ENCODE data around the gene PPARG.
"Not testable (repeated sequence)": the region's sequence is repeated elsewhere in the genome, so short reads cannot be mapped to it uniquely, and the experiment has no call there.

The PPARG gene

GRCh38 chr3:12258911-12259310, 30.0 kb upstream of the PPARG start:
- H2AFZ ChIP-seq (ENCODE audit: low read length), result no peak overlapping the region
- no peaks in the 10 kb centered on the region for H3K79me2 ChIP-seq (ENCODE audit: low read length)
- H4K20me1 ChIP-seq (ENCODE audit: insufficient read depth, low read length), result no peaks in the 10 kb centered on the region
- H3K4me1 ChIP-seq (ENCODE audit: low read length), result no peaks in the 10 kb centered on the region
- H3K4me2 ChIP-seq (ENCODE audit: low read depth, low read length), result no peak overlapping the region
- H3F3A ChIP-seq (ENCODE audit: insufficient read depth, low read length), result no peaks in the 10 kb centered on the region
- DNase-seq, result no peak
- H3K36me3 ChIP-seq (replicated peaks; ENCODE audit: insufficient read depth, low read length), result no peaks in the 10 kb centered on the region
- H3K9me2 ChIP-seq (replicated peaks; ENCODE audit: insufficient read depth, low read length), result no peaks in the 10 kb centered on the region
- H3K9ac ChIP-seq (ENCODE audit: low read length), result no peak overlapping the region
- no peaks in the 10 kb centered on the region for H3K9me3 ChIP-seq (replicated peaks; ENCODE audit: insufficient read depth, low read length)
- no peak overlapping the region for H3K4me3 ChIP-seq (ENCODE audit: low read length)
- H3K27me3 ChIP-seq (replicated peaks; ENCODE audit: insufficient read depth, low read length), result no peaks in the 10 kb centered on the region
- TF ChIP-seq CTCF (IDR thresholded peaks at IDR 0.05; ENCODE audit: low read length), result no peak
- no peak for TF ChIP-seq EZH2 (optimal IDR thresholded peaks at IDR 0.05; ENCODE audit: low read depth, low read length)
- no peak for TF ChIP-seq EZH2phosphoT487 (IDR thresholded peaks at IDR 0.05; ENCODE audit: low read length)
- H3K27ac ChIP-seq (ENCODE audit: low read length), result no peak overlapping the region

GRCh38 chr3:12262173-12262572, 26.7 kb upstream of the PPARG start:
- not testable (repeated sequence) for H3K9ac ChIP-seq (ENCODE audit: low read length); H3K9me2 ChIP-seq (replicated peaks; ENCODE audit: insufficient read depth, low read length); DNase-seq; H3F3A ChIP-seq (ENCODE audit: insufficient read depth, low read length); H3K27ac ChIP-seq (ENCODE audit: low read length); H2AFZ ChIP-seq (ENCODE audit: low read length); H3K9me3 ChIP-seq (replicated peaks; ENCODE audit: insufficient read depth, low read length); H3K79me2 ChIP-seq (ENCODE audit: low read length); H3K27me3 ChIP-seq (replicated peaks; ENCODE audit: insufficient read depth, low read length); H3K4me1 ChIP-seq (ENCODE audit: low read length); H3K36me3 ChIP-seq (replicated peaks; ENCODE audit: insufficient read depth, low read length); H3K4me2 ChIP-seq (ENCODE audit: low read depth, low read length); H3K4me3 ChIP-seq (ENCODE audit: low read length); H4K20me1 ChIP-seq (ENCODE audit: insufficient read depth, low read length)

GRCh38 chr3:12265508-12265907, 23.4 kb upstream of the PPARG start:
- DNase-seq, result no peak
- Histone ChIP-seq H3F3A (ENCODE audit: insufficient read depth, low read length) (no peaks in the 10 kb centered on the region), H3K9me3 (replicated peaks; ENCODE audit: insufficient read depth, low read length) (no peaks in the 10 kb centered on the region), H3K27me3 (replicated peaks; ENCODE audit: insufficient read depth, low read length) (no peaks in the 10 kb centered on the region), H3K9me2 (replicated peaks; ENCODE audit: insufficient read depth, low read length) (no peaks in the 10 kb centered on the region), H2AFZ (ENCODE audit: low read length) (no peak overlapping the region), H3K79me2 (ENCODE audit: low read length) (no peaks in the 10 kb centered on the region), H3K36me3 (replicated peaks; ENCODE audit: insufficient read depth, low read length) (no peaks in the 10 kb centered on the region), H3K4me3 (ENCODE audit: low read length) (no peak overlapping the region), H3K4me2 (ENCODE audit: low read depth, low read length) (no peak overlapping the region), H3K27ac (ENCODE audit: low read length) (no peak overlapping the region), H3K9ac (ENCODE audit: low read length) (no peak overlapping the region), H4K20me1 (ENCODE audit: insufficient read depth, low read length) (no peaks in the 10 kb centered on the region), H3K4me1 (ENCODE audit: low read length) (no peaks in the 10 kb centered on the region)
- TF ChIP-seq EZH2phosphoT487 (IDR thresholded peaks at IDR 0.05; ENCODE audit: low read length), result no peak
- no peak for TF ChIP-seq CTCF (IDR thresholded peaks at IDR 0.05; ENCODE audit: low read length)
- TF ChIP-seq EZH2 (optimal IDR thresholded peaks at IDR 0.05; ENCODE audit: low read depth, low read length), result no peak

GRCh38 chr3:12266038-12266437, 22.8 kb upstream of the PPARG start:
- no peaks in the 10 kb centered on the region for H3K9me3 ChIP-seq (replicated peaks; ENCODE audit: insufficient read depth, low read length)
- H3K36me3 ChIP-seq (replicated peaks; ENCODE audit: insufficient read depth, low read length), result no peaks in the 10 kb centered on the region
- H3K27ac ChIP-seq (ENCODE audit: low read length), result no peak overlapping the region
- H3K27me3 ChIP-seq (replicated peaks; ENCODE audit: insufficient read depth, low read length), result no peaks in the 10 kb centered on the region
- no peaks in the 10 kb centered on the region for H3K79me2 ChIP-seq (ENCODE audit: low read length)
- H2AFZ ChIP-seq (ENCODE audit: low read length), result no peak overlapping the region
- no peak for TF ChIP-seq EZH2 (optimal IDR thresholded peaks at IDR 0.05; ENCODE audit: low read depth, low read length)
- TF ChIP-seq EZH2phosphoT487 (IDR thresholded peaks at IDR 0.05; ENCODE audit: low read length), result no peak
- no peak for TF ChIP-seq CTCF (IDR thresholded peaks at IDR 0.05; ENCODE audit: low read length)
- H3K4me2 ChIP-seq (ENCODE audit: low read depth, low read length), result no peak overlapping the region
- H4K20me1 ChIP-seq (ENCODE audit: insufficient read depth, low read length), result no peaks in the 10 kb centered on the region
- H3K4me3 ChIP-seq (ENCODE audit: low read length), result no peak overlapping the region
- no peaks in the 10 kb centered on the region for H3K4me1 ChIP-seq (ENCODE audit: low read length)
- no peak overlapping the region for H3K9ac ChIP-seq (ENCODE audit: low read length)
- no peak for DNase-seq
- H3K9me2 ChIP-seq (replicated peaks; ENCODE audit: insufficient read depth, low read length), result no peaks in the 10 kb centered on the region
- H3F3A ChIP-seq (ENCODE audit: insufficient read depth, low read length), result no peaks in the 10 kb centered on the region

All from MM.1S (cell line).